NOMO-1 treated with DMSO at 0.1 percent for 48 hours (cell line): Measurements from ENCODE around the gene OTOGL.
"Not testable (repeated sequence)": the region's sequence is repeated elsewhere in the genome, so short reads cannot be mapped to it uniquely, and the experiment has no call there.

Source experiments
- DNase-seq: peaks from one replicate; lab custom pipeline; 2025; ENCODE audit not compliant: unreplicated experiment; lab: John Stamatoyannopoulos, UW

Gene OTOGL

GRCh38 chr12:80186727-80187217 is 87.4 kb downstream of the OTOGL start:
- DNase-seq = peak; percentile 37

- no peak for DNase-seq
These were observed 88.3 kb downstream of the OTOGL start for GRCh38 chr12:80187660-80188090.

GRCh38 chr12:80188576-80188975 is 89.2 kb downstream of the OTOGL start:
- DNase-seq = no peak

- DNase-seq = no peak
These were observed 89.9 kb downstream of the OTOGL start for GRCh38 chr12:80189241-80189640.

GRCh38 chr12:80190001-80190400 is 90.7 kb downstream of the OTOGL start:
- DNase-seq = no peak

- no peak for DNase-seq
These were observed 92.8 kb downstream of the OTOGL start for GRCh38 chr12:80192087-80192486.

GRCh38 chr12:80193865-80194264 is 94.5 kb downstream of the OTOGL start:
- DNase-seq = no peak

- DNase-seq = no peak
These were observed 95.9 kb downstream of the OTOGL start for GRCh38 chr12:80195074-80195726.

- no peak for DNase-seq
These were observed 96.4 kb downstream of the OTOGL start for GRCh38 chr12:80195737-80196136.

- DNase-seq = no peak
These were observed 97.1 kb downstream of the OTOGL start for GRCh38 chr12:80196419-80196818.

GRCh38 chr12:80198782-80199337 is 99.5 kb downstream of the OTOGL start:
- DNase-seq = no peak

- DNase-seq = no peak
These were observed 100.6 kb downstream of the OTOGL start for GRCh38 chr12:80199931-80200330.

- DNase-seq = no peak
These were observed 101.1 kb downstream of the OTOGL start for GRCh38 chr12:80200414-80200813.

GRCh38 chr12:80201908-80202307 is 102.6 kb downstream of the OTOGL start:
- no peak for DNase-seq

- no peak for DNase-seq
These were observed 106.6 kb downstream of the OTOGL start for GRCh38 chr12:80205960-80206359.

GRCh38 chr12:80208071-80208470 is 108.7 kb downstream of the OTOGL start:
- DNase-seq = no peak

GRCh38 chr12:80211671-80212070 is 112.3 kb downstream of the OTOGL start:
- no peak for DNase-seq

- no peak for DNase-seq
These were observed 113.8 kb downstream of the OTOGL start for GRCh38 chr12:80212938-80213645.

GRCh38 chr12:80213871-80214270 is 114.5 kb downstream of the OTOGL start:
- no peak for DNase-seq

GRCh38 chr12:80217011-80217535 is 117.7 kb downstream of the OTOGL start:
- DNase-seq = no peak

- not testable (repeated sequence) for DNase-seq
These were observed 119.6 kb downstream of the OTOGL start for GRCh38 chr12:80218925-80219324.

GRCh38 chr12:80219345-80219744 is 120.0 kb downstream of the OTOGL start:
- no peak for DNase-seq
